ENCODE results near the gene SCO2. TPM values are rescaled to one million over a fixed set of nuclear protein-coding genes. Genes with fewer than 3 reads are reported as not detected.
A peak's percentile ranks its signal among the peaks of the same experiment; 100 is the strongest.

SCO2 gene
- total and polyA plus RNA-seq, 2 of the 4 experiments (the other 2 are of a cell fraction): 1.3 to 1.9 TPM

DNA sequence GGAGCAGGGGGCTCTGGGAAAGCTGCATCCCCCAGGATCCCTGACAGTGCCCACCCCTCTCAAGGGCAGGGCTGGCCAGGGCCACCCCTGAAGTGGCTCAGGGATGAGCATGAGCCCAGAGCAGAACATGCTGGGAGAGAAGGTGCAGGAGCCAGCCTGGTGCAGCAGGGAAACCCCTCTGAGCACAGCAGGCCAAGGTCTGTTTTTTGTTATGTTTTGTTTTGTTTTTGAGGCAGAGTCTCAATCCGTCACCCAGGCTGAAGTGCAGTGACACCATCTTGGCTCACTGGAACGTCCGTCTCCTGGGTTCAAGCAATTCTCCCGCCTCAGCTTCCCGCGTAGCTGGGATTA is 49.8 kb downstream of the SCO2 start:
- Histone ChIP-seq H2BK5ac (ENCODE audit: low read depth, low read length, poor library complexity, severe bottlenecking) (no peak overlapping the region), H2AK5ac (ENCODE audit: low read depth, low read length) (no peak overlapping the region; the same call in 1 of the 2 replicates), H3K23ac (ENCODE audit: low read depth, low read length) (no peak overlapping the region), H3K18ac (ENCODE audit: low read depth, low read length) (no peak overlapping the region), H3K4ac (ENCODE audit: low read depth, low read length) (peak overlapping the region; percentile 2), H2BK120ac (ENCODE audit: low read depth, low read length) (no peak overlapping the region; the same call in 1 of the 2 replicates), H3K9me1 (ENCODE audit: insufficient read depth, low read length) (peaks cover 14% of the 10 kb centered on the region), H2AK9ac (replicated peaks; ENCODE audit: low read depth, low read length, poor library complexity) (peak overlapping the region; percentile 38), H2BK20ac (ENCODE audit: low read depth, low read length) (no peak overlapping the region), H3K4me1 (ENCODE audit: control insufficient read depth, insufficient read depth, low read length) (peaks cover 15% of the 10 kb centered on the region), H4K5ac (ENCODE audit: low read depth, low read length) (no peak overlapping the region), H3K4me2 (ENCODE audit: low read depth, low read length) (peak overlapping the region; percentile 68; the same call in 1 of the 2 replicates), H3K27ac (ENCODE audit: insufficient read depth, low read length) (no peak overlapping the region), H2AFZ (replicated peaks; ENCODE audit: low read length, poor library complexity) (peak overlapping the region; percentile 96), H3K9me3 (ENCODE audit: control insufficient read depth, insufficient read depth, low read length) (no peaks in the 10 kb centered on the region), H3K4me3 (ENCODE audit: insufficient read depth, low read depth, low read length) (no peak overlapping the region), H3K9ac (ENCODE audit: low read depth, low read length) (peak overlapping the region; percentile 46), H4K8ac (ENCODE audit: low read depth in 2 of 2, low read length in 2 of 2) (peak overlapping the region; percentile 59 to 72; a peak in 3 of 4 replicates), H3K79me1 (ENCODE audit: low read depth in 1 of 2, low read length in 2 of 2) (peaks cover 13 to 35% of the 10 kb centered on the region in 2 experiments; a peak in 3 of 4 replicates), H3K27me3 (ENCODE audit: control insufficient read depth, insufficient read depth, low read length) (peaks cover 15% of the 10 kb centered on the region), H3K36me3 (ENCODE audit: control insufficient read depth, insufficient read depth, low read length) (peaks cover 2% of the 10 kb centered on the region; the same call in 1 of the 2 replicates), H3K14ac (replicated peaks; ENCODE audit: low read depth, low read length) (peak overlapping the region; percentile 17), H4K20me1 (ENCODE audit: insufficient read depth, low read length) (peaks cover 37% of the 10 kb centered on the region), H3K56ac (ENCODE audit: extremely low read depth, insufficient read depth, low read length) (no peak overlapping the region), H2BK15ac (ENCODE audit: low read depth, low read length) (no peak overlapping the region), H4K91ac (ENCODE audit: insufficient read depth, low read depth, low read length) (peak overlapping the region; percentile 58; the same call in 1 of the 2 replicates)
- BruUV-seq (replicated peaks): no TSS peak
- DNase-seq (no peak), ATAC-seq (ENCODE audit: low read depth) (no peak)
- dilution Hi-C loops (cut with HindIII; ENCODE audit: low sequenced_read_pairs, unreplicated experiment): no loop called here
- intact Hi-C loops (cut with micrococcal nuclease): loop anchor here (1.0 kb wide), 1 partner anchor 23 kb away; no protein-coding TSS in a partner anchor
- ChIA-PET POLR2A (ENCODE audit: unreplicated experiment) (no interaction called here), CTCF (no interaction called here)
- in situ Hi-C loops (cut with MboI; ENCODE audit: low sequenced_read_pairs): no loop called here
- TF ChIP-seq RCOR1 (IDR thresholded peaks at IDR 0.05; ENCODE audit: insufficient replicate concordance, low read length) (no peak), MAZ (IDR thresholded peaks at IDR 0.05; ENCODE audit: borderline replicate concordance, low read depth, low read length) (no peak), FOS (IDR thresholded peaks at IDR 0.05; ENCODE audit: low read depth, low read length) (no peak), CEBPB (IDR thresholded peaks at IDR 0.05; ENCODE audit: low read depth, low read length) (no peak), NFE2L2 (IDR thresholded peaks at IDR 0.05; ENCODE audit: low read depth, low read length) (no peak), MAFK (IDR thresholded peaks at IDR 0.05; ENCODE audit: low read depth, low read length) (no peak), RFX5 (IDR thresholded peaks at IDR 0.05; ENCODE audit: low read depth, low read length) (no peak), RAD21 (IDR thresholded peaks at IDR 0.05; ENCODE audit: low read length) (no peak), MXI1 (IDR thresholded peaks at IDR 0.05; ENCODE audit: borderline replicate concordance, low read depth, low read length) (no peak)
- TF ChIP-seq, protein P1, sequence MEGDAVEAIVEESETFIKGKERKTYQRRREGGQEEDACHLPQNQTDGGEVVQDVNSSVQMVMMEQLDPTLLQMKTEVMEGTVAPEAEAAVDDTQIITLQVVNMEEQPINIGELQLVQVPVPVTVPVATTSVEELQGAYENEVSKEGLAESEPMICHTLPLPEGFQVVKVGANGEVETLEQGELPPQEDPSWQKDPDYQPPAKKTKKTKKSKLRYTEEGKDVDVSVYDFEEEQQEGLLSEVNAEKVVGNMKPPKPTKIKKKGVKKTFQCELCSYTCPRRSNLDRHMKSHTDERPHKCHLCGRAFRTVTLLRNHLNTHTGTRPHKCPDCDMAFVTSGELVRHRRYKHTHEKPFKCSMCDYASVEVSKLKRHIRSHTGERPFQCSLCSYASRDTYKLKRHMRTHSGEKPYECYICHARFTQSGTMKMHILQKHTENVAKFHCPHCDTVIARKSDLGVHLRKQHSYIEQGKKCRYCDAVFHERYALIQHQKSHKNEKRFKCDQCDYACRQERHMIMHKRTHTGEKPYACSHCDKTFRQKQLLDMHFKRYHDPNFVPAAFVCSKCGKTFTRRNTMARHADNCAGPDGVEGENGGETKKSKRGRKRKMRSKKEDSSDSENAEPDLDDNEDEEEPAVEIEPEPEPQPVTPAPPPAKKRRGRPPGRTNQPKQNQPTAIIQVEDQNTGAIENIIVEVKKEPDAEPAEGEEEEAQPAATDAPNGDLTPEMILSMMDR (conservative IDR thresholded peaks at IDR 0.05; ENCODE audit: low read depth, low read length): no peak
- TF ChIP-seq, protein P2, sequence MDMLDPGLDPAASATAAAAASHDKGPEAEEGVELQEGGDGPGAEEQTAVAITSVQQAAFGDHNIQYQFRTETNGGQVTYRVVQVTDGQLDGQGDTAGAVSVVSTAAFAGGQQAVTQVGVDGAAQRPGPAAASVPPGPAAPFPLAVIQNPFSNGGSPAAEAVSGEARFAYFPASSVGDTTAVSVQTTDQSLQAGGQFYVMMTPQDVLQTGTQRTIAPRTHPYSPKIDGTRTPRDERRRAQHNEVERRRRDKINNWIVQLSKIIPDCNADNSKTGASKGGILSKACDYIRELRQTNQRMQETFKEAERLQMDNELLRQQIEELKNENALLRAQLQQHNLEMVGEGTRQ (IDR thresholded peaks at IDR 0.05; ENCODE audit: low read depth, low read length): no peak
- WGBS, 2 experiments (ENCODE audit: extremely low coverage in 2 of 2, insufficient read length in 1 of 2): no CpG with 5 or more reads among the region's 6 CpGs
